Smooth muscle cell (in vitro differentiated cells): ENCODE measurements around the gene LDLRAP1. TPM values are rescaled to one million over a fixed set of nuclear protein-coding genes. Genes with fewer than 3 reads are reported as not detected.

Experiments
- DNase-seq: peaks from one replicate; lab custom pipeline; 2025; ENCODE audit not compliant: unreplicated experiment; lab: John Stamatoyannopoulos, UW
- H2AFZ ChIP-seq: fragments of 200-600 bp; sonication (generic); 2 replicates; pipeline ENCODE4 v1.6.0; 2016; ENCODE audit warnings: antibody characterized with exemption, low read depth, mild to moderate bottlenecking
- H3F3A ChIP-seq: fragments of 200-600 bp; sonication (generic); 2 replicates; pipeline ENCODE4 v1.6.0; 2017; ENCODE audit warnings: antibody characterized with exemption, low read depth
- H3K27ac ChIP-seq: fragments of 200-600 bp; sonication (generic); 2 replicates; pipeline ENCODE4 v1.5.1; 2016; ENCODE audit warnings: low read depth, mild to moderate bottlenecking
- H3K27me3 ChIP-seq: fragments of 200-600 bp; sonication (generic); 2 replicates; pipeline ENCODE4 v1.6.1; 2016; ENCODE audit warnings: low read depth, mild to moderate bottlenecking
- H3K36me3 ChIP-seq: fragments of 200-600 bp; sonication (generic); 2 replicates; pipeline ENCODE4 v1.5.1; 2016; ENCODE audit warnings: low read depth
- H3K4me1 ChIP-seq: fragments of 200-600 bp; sonication (generic); 2 replicates; pipeline ENCODE4 v1.5.1; 2016; ENCODE audit warnings: low read depth
- H3K4me2 ChIP-seq: fragments of 200-600 bp; sonication (generic); 2 replicates; pipeline ENCODE4 v1.6.0; 2016; ENCODE audit warnings: mild to moderate bottlenecking
- H3K4me3 ChIP-seq: fragments of 200-600 bp; sonication (generic); 2 replicates; pipeline ENCODE4 v1.5.1; 2016; ENCODE audit warnings: mild to moderate bottlenecking
- H3K79me2 ChIP-seq: fragments of 200-600 bp; sonication (generic); 2 replicates; pipeline ENCODE4 v1.6.0; 2016; ENCODE audit warnings: low read depth, mild to moderate bottlenecking
- H3K9ac ChIP-seq: fragments of 200-600 bp; sonication (generic); 2 replicates; pipeline ENCODE4 v1.6.0; 2016; ENCODE audit warnings: low read depth
- H3K9me3 ChIP-seq: fragments of 200-600 bp; sonication (generic); replicated peaks from 2 replicates; pipeline ENCODE4 v1.5.1; 2016; ENCODE audit warnings: low read depth
- H4K20me1 ChIP-seq: fragments of 200-600 bp; sonication (generic); 2 replicates; pipeline ENCODE4 v1.6.0; 2016; ENCODE audit warnings: low read depth
- CTCF ChIP-seq: fragments of 200-600 bp; sonication (generic); IDR thresholded peaks from 2 replicates; pipeline ENCODE4 v1.5.1; 2017; ENCODE audit warnings: borderline replicate concordance, mild to moderate bottlenecking, antibody characterized with exemption; ENCODE audit not compliant: insufficient read depth, poor library complexity, severe bottlenecking
- WGBS: methylation state at CpG from one replicate; pipeline ENCODE4 v1.1.7; 2016; ENCODE audit warnings: low lambda C conversion rate; 5-methylcytosine and 5-hydroxymethylcytosine counted together
- polyA plus RNA-seq: library from polyadenylated mRNA; unstranded; fragments of >200 nt; fragmentation: Nextera tagmentation; extraction: Ambion mirVana; gene quantifications from 2 replicates; pipeline ENCODE4 v1.2.1, GENCODE V29; 2016
- total RNA-seq: library from RNA; depleted of rRNA; stranded (reverse); fragments of >200 nt; gene quantifications from 2 replicates; pipeline ENCODE4 v1.2.3, GENCODE V29; 2014

Gene LDLRAP1
- total and polyA plus RNA-seq, 2 experiments from 2014 or later, result 19.5 to 39.0 TPM

- Histone ChIP-seq H3K27me3 (no peaks in the 10 kb centered on the region), H3K9ac (no peak overlapping the region), H3K27ac (no peak overlapping the region), H3K9me3 (no peaks in the 10 kb centered on the region), H3K4me3 (no peak overlapping the region), H4K20me1 (no peaks in the 10 kb centered on the region), H3K4me2 (no peak overlapping the region), H3F3A (no peaks in the 10 kb centered on the region), H3K4me1 (peaks cover 7% of the 10 kb centered on the region), H2AFZ (no peak overlapping the region), H3K79me2 (no peaks in the 10 kb centered on the region), H3K36me3 (no peaks in the 10 kb centered on the region)
- WGBS, result 82% methylated on average over 19 of the region's 19 CpGs
- TF ChIP-seq CTCF, result no peak
- DNase-seq, result no peak
Observed at GRCh38 chr1:25579292-25580252, 36.2 kb downstream of the LDLRAP1 start.

DNA sequence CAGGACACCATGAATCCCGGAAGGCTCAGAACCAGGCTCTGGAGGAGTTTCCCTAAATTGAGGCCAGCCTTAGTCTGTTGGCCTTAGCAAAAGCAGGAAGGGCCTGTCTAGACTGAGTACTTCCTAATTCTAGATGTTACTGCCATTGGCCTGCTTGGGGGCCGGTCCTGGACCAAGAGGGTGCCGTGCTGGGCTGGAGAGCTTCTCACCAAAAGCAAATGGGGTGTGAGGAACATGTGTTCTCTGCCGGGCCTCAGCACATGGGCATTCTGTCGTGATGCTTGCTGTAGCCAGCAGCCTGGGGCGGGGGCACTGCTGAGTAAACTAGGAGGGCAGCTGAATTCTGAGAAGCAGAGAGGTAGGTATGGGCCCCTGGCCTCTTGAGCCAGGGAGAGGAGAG is 37.5 kb downstream of the LDLRAP1 start:
- Histone ChIP-seq H3K27me3 (no peaks in the 10 kb centered on the region), H3K36me3 (no peaks in the 10 kb centered on the region), H3K4me1 (peaks cover 7% of the 10 kb centered on the region), H3K9me3 (no peaks in the 10 kb centered on the region), H4K20me1 (no peaks in the 10 kb centered on the region), H3F3A (no peaks in the 10 kb centered on the region), H3K27ac (no peak overlapping the region), H3K4me2 (no peak overlapping the region), H3K9ac (no peak overlapping the region), H3K79me2 (no peaks in the 10 kb centered on the region), H3K4me3 (no peak overlapping the region), H2AFZ (no peak overlapping the region)
- TF ChIP-seq CTCF, result no peak
- WGBS, result 84% methylated on average over 6 of the region's 6 CpGs
- no peak for DNase-seq

DNA sequence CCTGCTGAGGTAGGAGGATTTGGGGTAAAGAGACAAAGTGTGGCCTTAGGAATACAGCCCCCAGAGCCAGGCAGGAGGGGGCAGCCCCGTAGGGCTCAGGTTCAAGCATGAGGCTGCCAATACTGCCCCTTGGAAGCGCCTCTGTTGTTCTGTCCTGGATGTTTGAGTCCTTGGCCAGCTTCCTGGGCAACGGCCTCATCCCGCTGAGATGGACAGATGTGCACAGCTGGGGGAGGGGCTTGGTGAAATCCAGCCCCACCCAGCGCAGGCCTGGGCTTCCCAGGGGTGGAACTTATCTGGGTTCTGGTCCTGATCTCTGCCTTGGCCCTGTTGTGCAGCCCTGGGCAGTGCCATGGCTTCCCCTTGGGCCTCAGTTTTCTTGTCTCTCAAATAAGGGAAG is 38.4 kb downstream of the LDLRAP1 start:
- TF ChIP-seq CTCF, result no peak
- Histone ChIP-seq H3K9ac (no peak overlapping the region), H3K27me3 (no peaks in the 10 kb centered on the region), H3K9me3 (no peaks in the 10 kb centered on the region), H3K4me3 (no peak overlapping the region), H3K27ac (no peak overlapping the region), H3K4me2 (no peak overlapping the region), H3K36me3 (no peaks in the 10 kb centered on the region), H4K20me1 (no peaks in the 10 kb centered on the region), H3F3A (no peaks in the 10 kb centered on the region), H3K79me2 (no peaks in the 10 kb centered on the region), H2AFZ (no peak overlapping the region), H3K4me1 (peaks cover 7% of the 10 kb centered on the region)
- 96% methylated on average over 5 of the region's 5 CpGs for WGBS
- no peak for DNase-seq
